Measurements from ENCODE around the gene GEMIN2. TPM values are rescaled to one million over a fixed set of nuclear protein-coding genes. Genes with fewer than 3 reads are reported as not detected.

Gene GEMIN2
- total RNA-seq, 1 experiment from 2014 or later: 15.1 TPM

- BruUV-seq (replicated peaks): no TSS peak
- in situ Hi-C loops (cut with HindIII; ENCODE audit: low pct_unique_long_range_greater_than_20kb, low sequenced_read_pairs) (no loop called here), intact Hi-C loops (cut with micrococcal nuclease; ENCODE audit: unreplicated experiment) (loop anchor here (10.0 kb wide), 1 partner anchor 84 kb away; no protein-coding TSS in a partner anchor)
- Histone ChIP-seq H3K27me3 (ENCODE audit: control insufficient read depth, insufficient read depth, low read length) (no peaks in the 10 kb centered on the region), H3K36me3 (ENCODE audit: control insufficient read depth, insufficient read depth, low read length) (peaks cover 70% of the 10 kb centered on the region), H3K9me3 (ENCODE audit: control insufficient read depth, insufficient read depth, low read depth, low read length) (no peaks in the 10 kb centered on the region), H3K4me1 (ENCODE audit: control insufficient read depth, insufficient read depth, low read length) (peaks cover 13% of the 10 kb centered on the region), H3K27ac (ENCODE audit: low read length) (no peak overlapping the region), H3K4me3 (ENCODE audit: low read depth in 2 of 2, low read length in 2 of 2) (no peak overlapping the region)
- no peak for TF ChIP-seq TCF7L2 (IDR thresholded peaks at IDR 0.05; ENCODE audit: low read depth, low read length)
- TF ChIP-seq CTCF (IDR thresholded peaks at IDR 0.05): no peak
- TF ChIP-seq REST (IDR thresholded peaks at IDR 0.05; ENCODE audit: insufficient read depth in 1 of 2, low read depth in 2 of 2, low read length in 1 of 2): no peak
- TF ChIP-seq POLR2AphosphoS5 (IDR thresholded peaks at IDR 0.05; ENCODE audit: low read depth, low read length): no peak
- no peak for TF ChIP-seq SIN3A (IDR thresholded peaks at IDR 0.05; ENCODE audit: borderline replicate concordance, insufficient read depth, low read depth, low read length)
- DNase-seq (ENCODE audit: low read depth, low spot score): no peak
- ChIA-PET POLR2A (interaction anchor here (0.7 kb wide), 1 partner anchor 57 kb away, joined by 6 read pairs; no protein-coding TSS in a partner anchor), CTCF (no interaction called here)
- no peak for ATAC-seq
These were observed 66.4 kb downstream of the GEMIN2 start for GRCh38 chr14:39180553-39180952.

DNA sequence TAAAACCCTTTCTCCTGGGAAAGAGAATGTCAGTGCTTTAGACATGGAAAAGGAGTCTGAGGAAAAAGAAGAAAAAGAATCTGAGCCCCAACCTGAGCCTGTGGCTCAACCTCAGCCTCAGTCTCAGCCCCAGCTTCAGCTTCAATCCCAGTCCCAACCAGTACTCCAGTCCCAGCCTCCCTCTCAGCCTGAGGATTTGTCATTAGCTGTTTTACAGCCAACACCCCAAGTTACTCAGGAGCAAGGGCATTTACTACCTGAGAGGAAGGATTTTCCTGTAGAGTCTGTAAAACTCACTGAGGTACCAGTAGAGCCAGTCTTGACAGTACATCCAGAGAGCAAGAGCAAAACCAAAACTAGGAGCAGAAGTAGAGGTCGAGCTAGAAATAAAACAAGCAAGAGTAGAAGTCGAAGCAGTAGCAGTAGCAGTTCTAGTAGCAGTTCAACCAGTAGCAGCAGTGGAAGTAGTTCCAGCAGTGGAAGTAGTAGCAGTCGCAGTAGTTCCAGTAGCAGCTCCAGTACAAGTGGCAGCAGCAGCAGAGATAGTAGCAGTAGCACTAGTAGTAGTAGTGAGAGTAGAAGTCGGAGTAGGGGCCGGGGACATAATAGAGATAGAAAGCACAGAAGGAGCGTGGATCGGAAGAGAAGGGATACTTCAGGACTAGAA lies 67.0 kb downstream of the GEMIN2 start:
- intact Hi-C loops (cut with micrococcal nuclease; ENCODE audit: unreplicated experiment): loop anchor here (10.0 kb wide), 1 partner anchor 84 kb away; no protein-coding TSS in a partner anchor
- CTCF ChIA-PET: no interaction called here
- peaks cover 64% of the 10 kb centered on the region for H3K36me3 ChIP-seq (ENCODE audit: control insufficient read depth, insufficient read depth, low read length)

More for the DNA sequence above, 67.0 kb downstream of the GEMIN2 start:
- Histone ChIP-seq H3K4me1 (ENCODE audit: control insufficient read depth, insufficient read depth, low read length) (peaks cover 13% of the 10 kb centered on the region), H3K9me3 (ENCODE audit: control insufficient read depth, insufficient read depth, low read depth, low read length) (no peaks in the 10 kb centered on the region), H3K27ac (ENCODE audit: low read length) (no peak overlapping the region), H3K4me3 (ENCODE audit: low read depth in 2 of 2, low read length in 2 of 2) (no peak overlapping the region), H3K27me3 (ENCODE audit: control insufficient read depth, insufficient read depth, low read length) (no peaks in the 10 kb centered on the region)
- in situ Hi-C loops (cut with HindIII; ENCODE audit: low pct_unique_long_range_greater_than_20kb, low sequenced_read_pairs): no loop called here
- POLR2A ChIA-PET: no interaction called here
- TSS peak; percentile 76 for BruUV-seq (replicated peaks)
- TF ChIP-seq TCF7L2 (IDR thresholded peaks at IDR 0.05; ENCODE audit: low read depth, low read length): no peak
- no peak for TF ChIP-seq POLR2AphosphoS5 (IDR thresholded peaks at IDR 0.05; ENCODE audit: low read depth, low read length)
- TF ChIP-seq CTCF (IDR thresholded peaks at IDR 0.05): no peak
- DNase-seq (ENCODE audit: low read depth, low spot score): no peak
- ATAC-seq: no peak
